HepG2 (cell line): ENCODE measurements around the gene ADCY9. TPM values are rescaled to one million over a fixed set of nuclear protein-coding genes. Genes with fewer than 3 reads are reported as not detected.

Experiments
- ATAC-seq: fragments of 200-7000 bp; cut with Tn5 transposase; 3 replicates; pipeline ENCODE4 v1.9.1; 2020; ENCODE audit warnings: mild to moderate bottlenecking, moderate library complexity
- Bru-seq: library from RNA; stranded (reverse); fragments of 400-500 nt; gene quantifications from one replicate; lab custom pipeline; 2021; lab: Mats Ljungman, UMichigan
- BruChase-seq, 2 experiments: library from RNA; stranded (reverse); fragments of 400-500 nt; gene quantifications; one replicate each; lab custom pipeline; 2021; lab: Mats Ljungman, UMichigan
- BruUV-seq: library from RNA; stranded (reverse); fragments of 400-500 nt; replicated peaks from 2 replicates; lab custom pipeline; 2021; lab: Mats Ljungman, UMichigan
- CTCF ChIA-PET: fragments of 300-600 bp; formaldehyde crosslinking; extraction: SDS; loops from one replicate; lab custom pipeline; 2021; ENCODE audit warnings: low total read pairs, inconsistent platforms, low intra/inter-chr PET ratio; lab: Yijun Ruan, JAX
- POLR2A ChIA-PET: fragments of 350-600 bp; sonication (Branson Sonifier 250); formaldehyde crosslinking; loops from one replicate; lab custom pipeline; 2020; ENCODE audit warnings: antibody characterized with exemption, inconsistent platforms; lab: Yijun Ruan, JAX
- DNase-seq: peaks from one replicate; pipeline ENCODE4 v3.0.0-alpha.2; 2015; ENCODE audit warnings: low spot score
- FAIRE-seq: peaks from 3 replicates; lab custom pipeline; 2011; peaks lifted over from hg19 to GRCh38; lab: Jason Lieb, UNC
- H2AFZ ChIP-seq: one replicate; pipeline ENCODE4 v1.6.1; 2011; ENCODE audit warnings: low read length, inconsistent platforms
- H3K27ac ChIP-seq: fragments of 300-600 bp; 3 replicates; pipeline ENCODE4 v1.8.0; 2011; ENCODE audit warnings: mixed run types, mild to moderate bottlenecking, mixed read lengths, low read length, inconsistent platforms; ENCODE audit not compliant: insufficient read depth; ENCODE audit errors: extremely low read length
- H3K27me3 ChIP-seq, 2 experiments: fragments of 200-600 bp in 1 of 2; 2 replicates in 1 of 2; 3 replicates in 1 of 2; pipeline versions ENCODE4 v1.6.0 to v1.8.0; 2011; ENCODE audit warnings: low read length in 2 of 2, mild to moderate bottlenecking in 2 of 2, moderate library complexity in 2 of 2, inconsistent platforms in 1 of 2; ENCODE audit not compliant: insufficient read depth in 2 of 2, control insufficient read depth in 1 of 2
- H3K36me3 ChIP-seq, 2 experiments: fragments of 200-600 bp in 1 of 2; replicated peaks in 1 of 2; 2 replicates in 1 of 2; 3 replicates in 1 of 2; pipeline versions ENCODE4 v1.5.1 to v1.8.0; 2011; ENCODE audit warnings: low read length in 2 of 2, inconsistent platforms in 1 of 2; ENCODE audit not compliant: insufficient read depth in 2 of 2, control insufficient read depth in 1 of 2
- H3K4me1 ChIP-seq: 2 replicates; pipeline ENCODE4 v1.5.1; 2012; ENCODE audit warnings: low read length, inconsistent platforms; ENCODE audit not compliant: insufficient read depth
- H3K4me2 ChIP-seq: 2 replicates; pipeline ENCODE4 v1.6.0; 2011; ENCODE audit warnings: low read depth, low read length, inconsistent platforms
- H3K4me3 ChIP-seq, 3 experiments: fragments of 200-600 bp in 1 of 3; sonication (generic), shearing (Covaris generic) in 1 of 3; replicated peaks in 1 of 3; 2 replicates each; pipeline ENCODE4 v1.5.1; 2011 to 2016; ENCODE audit warnings: low read length in 3 of 3, inconsistent platforms in 2 of 3, low read depth in 2 of 3, mild to moderate bottlenecking in 2 of 3, control low read depth in 1 of 3, mixed read lengths in 1 of 3; ENCODE audit not compliant: insufficient read depth in 1 of 3
- H3K79me2 ChIP-seq: one replicate; pipeline ENCODE4 v1.6.1; 2011; ENCODE audit warnings: low read length, inconsistent platforms; ENCODE audit not compliant: insufficient read depth
- H3K9ac ChIP-seq: 2 replicates; pipeline ENCODE4 v1.6.0; 2011; ENCODE audit warnings: mild to moderate bottlenecking, low read depth, low read length, inconsistent platforms; ENCODE audit not compliant: insufficient read depth
- H3K9me3 ChIP-seq: 2 replicates; pipeline ENCODE4 v1.5.1; 2012; ENCODE audit warnings: mild to moderate bottlenecking, low read length
- H4K20me1 ChIP-seq: 2 replicates; pipeline ENCODE4 v1.6.0; 2011; ENCODE audit warnings: inconsistent platforms, mild to moderate bottlenecking, low read length, moderate library complexity; ENCODE audit not compliant: insufficient read depth
- ARNT ChIP-seq: fragments of 450-650 bp; IDR thresholded peaks from 2 replicates; pipeline ENCODE4 v1.6.1; 2017
- NAIF1 ChIP-seq: sonication (generic); formaldehyde crosslinking; IDR thresholded peaks from 2 replicates; pipeline ENCODE4 v1.5.0; 2020; ENCODE audit warnings: mild to moderate bottlenecking, missing genetic modification reagents, borderline replicate concordance
- NFIC ChIP-seq: IDR thresholded peaks from 2 replicates; pipeline ENCODE4 v1.6.1; 2012; ENCODE audit warnings: mild to moderate bottlenecking, low read length, inconsistent platforms
- ZC3H4 ChIP-seq: sonication (generic); formaldehyde crosslinking; IDR thresholded peaks from 2 replicates; pipeline ENCODE4 v1.4.0; 2020; ENCODE audit warnings: missing genetic modification reagents, borderline replicate concordance
- ZHX1 ChIP-seq: sonication (generic); formaldehyde crosslinking; IDR thresholded peaks from 2 replicates; pipeline ENCODE4 v1.8.1; 2022; ENCODE audit warnings: low read depth, mild to moderate bottlenecking, missing genetic modification reagents
- ZNF574 ChIP-seq: sonication (generic); formaldehyde crosslinking; IDR thresholded peaks from 2 replicates; pipeline ENCODE4 v1.4.0; 2020; ENCODE audit warnings: missing genetic modification reagents
- ZXDC ChIP-seq: sonication (generic); formaldehyde crosslinking; IDR thresholded peaks from 2 replicates; pipeline ENCODE4 v1.5.0; 2020; ENCODE audit warnings: mild to moderate bottlenecking, missing genetic modification reagents
- WGBS: methylation state at CpG from one replicate; pipeline ENCODE4 v1.1.6; 2017; ENCODE audit warnings: low lambda C conversion rate; 5-methylcytosine and 5-hydroxymethylcytosine counted together
- in situ Hi-C: cut with HindIII; loops from 2 replicates; pipeline ENCODE4 v1.10.0; 2017; ENCODE audit warnings: low pct_unique_long_range_greater_than_20kb; ENCODE audit not compliant: extremely low pct_ligation_motif_present
- intact Hi-C: fragments of 100-400 bp; cut with micrococcal nuclease; formaldehyde crosslinking; loops from one replicate; pipeline ENCODE4 v1.10.0; 2022; ENCODE audit not compliant: unreplicated experiment
- long read RNA-seq, 2 experiments: library from RNA in 1 of 2; library from polyadenylated mRNA in 1 of 2; stranded (forward) in 1 of 2; unstranded in 1 of 2; transcript quantifications; one replicate each; pipeline ENCODE4 v2.0.0, GENCODE V29; 2019 to 2022
- polyA minus RNA-seq, 3 experiments: library from RNA; depleted of rRNA, polyadenylated mRNA; stranded (reverse); fragments of >200 nt; gene quantifications; 2 replicates each; pipeline ENCODE4 v1.2.3, GENCODE V29; 2011; ENCODE audit warnings: low replicate concordance in 1 of 3
- polyA plus RNA-seq, 8 experiments: library from polyadenylated mRNA; depleted of rRNA in 3 of 8; stranded (reverse) in 7 of 8; unstranded in 1 of 8; fragments of >200 nt; fragmentation: Illumina TruSeq in 4 of 8; extraction: Trizol in 4 of 8; gene quantifications; 2 replicates each; pipeline versions ENCODE4 v1.2.1 to v1.2.3, GENCODE V29; 2011 to 2016; ENCODE audit warnings: low read depth in 4 of 8, missing spikeins in 1 of 8, mixed read lengths in 1 of 8; ENCODE audit not compliant: insufficient read depth in 1 of 8
- total RNA-seq, 5 experiments: library from RNA; depleted of rRNA; stranded (reverse); fragments of >200 nt; fragmentation: Illumina TruSeq; extraction: Trizol; gene quantifications; 2 replicates each; pipeline ENCODE4 v1.2.3, GENCODE V29; 2016; ENCODE audit warnings: low read depth in 1 of 5

The ADCY9 gene
- 9.6 and 11.2 TPM in 2 replicates for total RNA-seq (2016; rRNA removed; fragmentation: Illumina TruSeq; extraction: Trizol)
- total RNA-seq (2016; cell fraction: cytosol; rRNA removed; fragmentation: Illumina TruSeq; extraction: Trizol; ENCODE audit: low read depth), result 6.9 and 7.1 TPM in 2 replicates
- 7.0 and 12.1 TPM in 2 replicates for total RNA-seq (2016; cell fraction: insoluble cytoplasmic fraction; rRNA removed; fragmentation: Illumina TruSeq; extraction: Trizol)
- total RNA-seq (2016; cell fraction: membrane; rRNA removed; fragmentation: Illumina TruSeq; extraction: Trizol), result 4.4 and 4.6 TPM in 2 replicates
- 15.9 and 17.5 TPM in 2 replicates for total RNA-seq (2016; cell fraction: nucleus; rRNA removed; fragmentation: Illumina TruSeq; extraction: Trizol)
- polyA plus RNA-seq (2011; rRNA removed), result 13.6 and 13.9 TPM in 2 replicates
- polyA plus RNA-seq (2011; cell fraction: cytosol; rRNA removed), result 15.9 and 17.7 TPM in 2 replicates
- polyA plus RNA-seq (2011; cell fraction: nucleus; rRNA removed), result 26.9 and 30.6 TPM in 2 replicates
- polyA plus RNA-seq (2012), result 15.9 and 19.6 TPM in 2 replicates
- 0.63 and 1.1 TPM in 2 replicates for polyA plus RNA-seq (2016; cell fraction: cytosol; fragmentation: Illumina TruSeq; extraction: Trizol; ENCODE audit: low read depth)
- 5.6 and 8.0 TPM in 2 replicates for polyA plus RNA-seq (2016; cell fraction: insoluble cytoplasmic fraction; fragmentation: Illumina TruSeq; extraction: Trizol; ENCODE audit: low read depth)
- polyA plus RNA-seq (2016; cell fraction: membrane; fragmentation: Illumina TruSeq; extraction: Trizol; ENCODE audit: low read depth), result 2.0 and 2.1 TPM in 2 replicates
- 16.3 and 17.4 TPM in 2 replicates for polyA plus RNA-seq (2016; cell fraction: nucleus; fragmentation: Illumina TruSeq; extraction: Trizol; ENCODE audit: insufficient read depth, low read depth)
- polyA minus RNA-seq (2011; rRNA and poly(A)+ RNA removed; ENCODE audit: low replicate concordance), result 21.8 and 108 TPM in 2 replicates
- polyA minus RNA-seq (2011; cell fraction: cytosol; rRNA and poly(A)+ RNA removed), result 53.6 and 62.1 TPM in 2 replicates
- 33.7 and 36.4 TPM in 2 replicates for polyA minus RNA-seq (2011; cell fraction: nucleus; rRNA and poly(A)+ RNA removed)
- Bru-seq, nascent RNA, result percentile 61 among the genes with signal in this experiment
- percentile 68 among the genes with signal in this experiment for BruChase-seq, experiment 1, labeled RNA remaining after a 6-hour chase
- BruChase-seq, experiment 2, labeled RNA remaining after a 2-hour chase, result percentile 62 among the genes with signal in this experiment
- long read RNA-seq, experiment 1, partial matches to known transcripts, result 0 of 5 reads
- long read RNA-seq, experiment 1, other reads (novel, unspliced or antisense), result 5 of 5 reads
- long read RNA-seq, experiment 2, full-length matches to known transcripts, result 5 of 62 reads
- long read RNA-seq, experiment 2, partial matches to known transcripts, result 13 of 62 reads
- long read RNA-seq, experiment 2, other reads (novel, unspliced or antisense), result 44 of 62 reads

GRCh38 chr16:4116325-4117249, at the start of gene ADCY9:
ADCY9 (minus strand) TSS chr16:4116442; CDS start chr16:4115442, 1,000 bp downstream.
- peak; percentile 50 for DNase-seq
- no peaks in the 10 kb centered on the region for H3K9me3 ChIP-seq
- H3K79me2 ChIP-seq, result peaks cover 37% of the 10 kb centered on the region
- H3K9ac ChIP-seq, result peak within 1 kb of the TSS; percentile 89
- POLR2A ChIA-PET, result interaction anchor here (0.8 to 3.1 kb wide), 4 partner anchors 13 to 137 kb away, joined by 3 to 10 read pairs (median 4); no protein-coding TSS in a partner anchor
- peak; percentile 55 for ATAC-seq
- in situ Hi-C loops, result loop anchor here (5.0 kb wide), 1 partner anchor 136 kb away; no protein-coding TSS in a partner anchor
- peak within 1 kb of the TSS; percentile 91 for H3K27ac ChIP-seq
- BruUV-seq, result TSS peak; percentile 94
- peak within 1 kb of the TSS; percentile 98 for H3K4me2 ChIP-seq
- no peaks in the 10 kb centered on the region for H4K20me1 ChIP-seq
- H3K4me3 ChIP-seq, result peak within 1 kb of the TSS; percentile 79 to 91 (median 85)
- H3K36me3 ChIP-seq, result no peaks in the 10 kb centered on the region
- H3K4me1 ChIP-seq, result peaks cover 28% of the 10 kb centered on the region
- CTCF ChIA-PET, result no interaction called here
- intact Hi-C loops, result loop anchor here (5.0 to 10.0 kb wide), 3 partner anchors 136 to 422 kb away; no protein-coding TSS in a partner anchor
- no peaks in the 10 kb centered on the region; a peak in 1 of 5 replicates for H3K27me3 ChIP-seq
- FAIRE-seq, result no peak
- WGBS, result 2% methylated on average over 25 of the region's 105 CpGs
- H2AFZ ChIP-seq, result peak within 1 kb of the TSS; percentile 22
- TF ChIP-seq NAIF1 (no peak), ZNF574 (CRISPR knock-in tag) (peak; percentile 57), ZC3H4 (CRISPR knock-in tag) (no peak; the same call in 1 of the 2 replicates), NFIC (no peak), ARNT (no peak), ZXDC (CRISPR knock-in tag) (no peak), ZHX1 (no peak)
